Ascending aorta (tissue), 2 donors: ENCODE measurements around the gene SNX9. TPM values are rescaled to one million over a fixed set of nuclear protein-coding genes. Genes with fewer than 3 reads are reported as not detected.
"Not testable (repeated sequence)": the region's sequence is repeated elsewhere in the genome, so short reads cannot be mapped to it uniquely, and the experiment has no call there.

Source experiments
- DNase-seq, 2 donors: peaks; one replicate each; pipeline ENCODE4 v3.0.0-alpha.2; 2019; ENCODE audit warnings: low spot score in 2 of 2
- H3K27ac ChIP-seq, 2 donors: fragments of 200-600 bp; sonication (generic); one replicate each; pipeline ENCODE4 v1.5.1; 2016 to 2017; ENCODE audit warnings: mild to moderate bottlenecking in 1 of 2
- H3K27me3 ChIP-seq: fragments of 200-600 bp; sonication (generic); one replicate; pipeline ENCODE4 v1.5.1; 2017
- H3K36me3 ChIP-seq, 2 donors: fragments of 200-600 bp; sonication (generic); one replicate each; pipeline ENCODE4 v1.5.1; 2016
- H3K4me1 ChIP-seq, 2 donors: fragments of 200-600 bp; sonication (generic); one replicate each; pipeline ENCODE4 v1.5.1; 2016 to 2017; ENCODE audit warnings: mild to moderate bottlenecking in 1 of 2
- H3K4me3 ChIP-seq, 2 donors: fragments of 200-600 bp; sonication (generic); one replicate each; pipeline ENCODE4 v1.5.1; 2016 to 2017; ENCODE audit warnings: mild to moderate bottlenecking in 1 of 2
- H3K9me3 ChIP-seq, 2 donors: fragments of 200-600 bp; sonication (generic); one replicate each; pipeline ENCODE4 v1.5.1; 2016
- CTCF ChIP-seq, 3 experiments: fragments of 200-600 bp in 2 of 3; fragments of 450-650 bp in 1 of 3; sonication (generic) in 2 of 3; IDR thresholded peaks; one replicate each; pipeline ENCODE4 v1.5.1; 2016 to 2019; ENCODE audit warnings: antibody characterized with exemption in 3 of 3, mild to moderate bottlenecking in 1 of 3, moderate library complexity in 1 of 3
- intact Hi-C: fragments of 100-400 bp; cut with DNase I; formaldehyde crosslinking; loops from one replicate; pipeline ENCODE4 v1.15.1; 2023
- total RNA-seq: library from RNA; depleted of rRNA; stranded (reverse); fragments of >200 nt; gene quantifications from one replicate; pipeline ENCODE4 v1.1.0, GENCODE V29; 2016

SNX9 gene
- total RNA-seq, 1 donor from 2014 or later = 55.2 TPM

- no peak for DNase-seq
- Histone ChIP-seq H3K4me1 (no peaks in the 10 kb centered on the region), H3K9me3 (no peaks in the 10 kb centered on the region), H3K36me3 (peaks cover 75 to 95% of the 10 kb centered on the region in 2 donors), H3K4me3 (no peak overlapping the region), H3K27ac (no peak overlapping the region), H3K27me3 (no peaks in the 10 kb centered on the region)
- intact Hi-C loops = no loop called here
- no peak for TF ChIP-seq CTCF (IDR thresholded peaks at IDR 0.05)
Observed at GRCh38 chr6:157937916-157938315, 114.9 kb downstream of the SNX9 start.

GRCh38 chr6:157940375-157941036 is 117.5 kb downstream of the SNX9 start:
- H3K27me3 ChIP-seq, intact Hi-C loops, DNase-seq, H3K9me3 ChIP-seq, H3K4me3 ChIP-seq, H3K4me1 ChIP-seq, H3K27ac ChIP-seq: not testable (repeated sequence)
- peaks cover 84 to 95% of the 10 kb centered on the region in 2 donors for H3K36me3 ChIP-seq

GRCh38 chr6:157941101-157941863 is 118.2 kb downstream of the SNX9 start:
- H3K27ac ChIP-seq = no peak overlapping the region
- DNase-seq = no peak
- H3K27me3 ChIP-seq = no peaks in the 10 kb centered on the region
- intact Hi-C loops = no loop called here
- no peaks in the 10 kb centered on the region for H3K9me3 ChIP-seq
- no peak overlapping the region for H3K4me3 ChIP-seq
- TF ChIP-seq CTCF (IDR thresholded peaks at IDR 0.05) = no peak
- H3K36me3 ChIP-seq = peaks cover 84 to 93% of the 10 kb centered on the region in 2 donors
- no peaks in the 10 kb centered on the region for H3K4me1 ChIP-seq

GRCh38 chr6:157942351-157942750 is 119.3 kb downstream of the SNX9 start:
- intact Hi-C loops = no loop called here
- H3K27me3 ChIP-seq = no peaks in the 10 kb centered on the region
- no peak overlapping the region for H3K4me3 ChIP-seq
- H3K9me3 ChIP-seq = no peaks in the 10 kb centered on the region
- DNase-seq = no peak
- peaks cover 78 to 86% of the 10 kb centered on the region in 2 donors for H3K36me3 ChIP-seq
- H3K27ac ChIP-seq = no peak overlapping the region
- TF ChIP-seq CTCF (IDR thresholded peaks at IDR 0.05) = no peak
- no peaks in the 10 kb centered on the region for H3K4me1 ChIP-seq

GRCh38 chr6:157943249-157943963 is 120.4 kb downstream of the SNX9 start:
- H3K27ac ChIP-seq = no peak overlapping the region
- H3K4me1 ChIP-seq = no peaks in the 10 kb centered on the region
- H3K36me3 ChIP-seq = peaks cover 70 to 76% of the 10 kb centered on the region in 2 donors
- H3K27me3 ChIP-seq = no peaks in the 10 kb centered on the region
- intact Hi-C loops = no loop called here
- H3K4me3 ChIP-seq = no peak overlapping the region
- H3K9me3 ChIP-seq = no peaks in the 10 kb centered on the region
- DNase-seq = no peak
- no peak for TF ChIP-seq CTCF (IDR thresholded peaks at IDR 0.05)

- Histone ChIP-seq H3K4me3 (no peak overlapping the region), H3K4me1 (no peaks in the 10 kb centered on the region), H3K27ac (no peak overlapping the region), H3K27me3 (no peaks in the 10 kb centered on the region), H3K9me3 (no peaks in the 10 kb centered on the region), H3K36me3 (peaks cover 65 to 71% of the 10 kb centered on the region in 2 donors)
- no peak for DNase-seq
- intact Hi-C loops = no loop called here
- no peak for TF ChIP-seq CTCF (IDR thresholded peaks at IDR 0.05)
Observed at GRCh38 chr6:157943964-157944283, 120.9 kb downstream of the SNX9 start.
